OCI-LY3 (cell line): ENCODE results near the gene NEIL1.
A peak's percentile ranks its signal among the peaks of the same experiment; 100 is the strongest.

Experiments
- CTCF ChIP-seq: fragments of 200-600, 300-600 bp; sonication (generic); IDR thresholded peaks from 2 replicates; pipeline ENCODE4 v1.5.1; 2014; ENCODE audit warnings: antibody characterized with exemption, low read length, low read depth
- EZH2phosphoT487 ChIP-seq: fragments of 200-600 bp; shearing (Covaris generic); IDR thresholded peaks from 2 replicates; pipeline ENCODE4 v1.6.1; 2018; ENCODE audit warnings: antibody characterized with exemption, mixed run types, low read depth

GRCh38 chr15:75307778-75308390 is 39.0 kb upstream of the NEIL1 start:
- TF ChIP-seq CTCF (peak; percentile 66), EZH2phosphoT487 (no peak)
